ENCODE measurements around the gene MAP2K1. TPM values are rescaled to one million over a fixed set of nuclear protein-coding genes. Genes with fewer than 3 reads are reported as not detected.

The MAP2K1 gene
- polyA plus RNA-seq, 1 donor: 27.1 TPM

- WGBS (ENCODE audit: insufficient coverage, low lambda C conversion rate): 85% methylated on average over 3 of the region's 4 CpGs
- no peak overlapping the region for H3K4me3 ChIP-seq (ENCODE audit: low read length)
- no peak overlapping the region for H3K27ac ChIP-seq (ENCODE audit: low read length)
- H3K36me3 ChIP-seq (ENCODE audit: control insufficient read depth, insufficient read depth, low read length): peaks cover 13% of the 10 kb centered on the region
- H3K27me3 ChIP-seq (ENCODE audit: control insufficient read depth, insufficient read depth, low read length): no peaks in the 10 kb centered on the region
- no peaks in the 10 kb centered on the region for H3K9me3 ChIP-seq (ENCODE audit: control insufficient read depth, low read depth, low read length)
- no peak for DNase-seq
- H3K4me1 ChIP-seq (ENCODE audit: control insufficient read depth, insufficient read depth, low read length): no peaks in the 10 kb centered on the region
Measured at GRCh38 chr15:66524838-66525237, 138.1 kb downstream of the MAP2K1 start.

- peaks cover 11% of the 10 kb centered on the region for H3K36me3 ChIP-seq (ENCODE audit: control insufficient read depth, insufficient read depth, low read length)
- no peak overlapping the region for H3K4me3 ChIP-seq (ENCODE audit: low read length)
- WGBS (ENCODE audit: insufficient coverage, low lambda C conversion rate): 94% methylated on average over 2 of the region's 9 CpGs
- no peak for DNase-seq
- no peaks in the 10 kb centered on the region for H3K27me3 ChIP-seq (ENCODE audit: control insufficient read depth, insufficient read depth, low read length)
- H3K9me3 ChIP-seq (ENCODE audit: control insufficient read depth, low read depth, low read length): no peaks in the 10 kb centered on the region
- H3K27ac ChIP-seq (ENCODE audit: low read length): no peak overlapping the region
- no peaks in the 10 kb centered on the region for H3K4me1 ChIP-seq (ENCODE audit: control insufficient read depth, insufficient read depth, low read length)
Measured at GRCh38 chr15:66535056-66535455, 148.3 kb downstream of the MAP2K1 start.

Other genes starting within 250 kb of the MAP2K1 start
- gene MEGF11, start 133.2 kb upstream of the MAP2K1 start, polyA plus RNA-seq: 0.66 TPM
- 33.6 TPM for gene DIS3L, start 93.3 kb upstream of the MAP2K1 start, polyA plus RNA-seq
- gene TIPIN, start 30.2 kb upstream of the MAP2K1 start, polyA plus RNA-seq: 10.3 TPM
- 29.7 TPM for gene SNAPC5, start 110.8 kb downstream of the MAP2K1 start, polyA plus RNA-seq
- 2,466 TPM for gene RPL4, start 117.9 kb downstream of the MAP2K1 start, polyA plus RNA-seq
- gene ZWILCH, start 118.4 kb downstream of the MAP2K1 start, polyA plus RNA-seq: 12.3 TPM
- 0.34 TPM for gene LCTL, start 179.1 kb downstream of the MAP2K1 start, polyA plus RNA-seq